Epithelial cell of esophagus (primary cell): ENCODE data around the gene RRP36.
A peak's percentile ranks its signal among the peaks of the same experiment; 100 is the strongest.

Source experiments
- DNase-seq: peaks from one replicate; pipeline ENCODE4 v3.0.0; 2010; ENCODE audit warnings: low read depth
- H3K4me3 ChIP-seq: 2 replicates; pipeline ENCODE4 v1.5.1; 2011; ENCODE audit warnings: mild to moderate bottlenecking, low read length, control low read depth
- TF ChIP-seq, protein P1 (sequence below): IDR thresholded peaks from 2 replicates; pipeline ENCODE4 v1.5.1; 2011; ENCODE audit warnings: low read depth, mild to moderate bottlenecking, low read length, control low read depth, inconsistent platforms; ENCODE audit not compliant: insufficient read depth; ENCODE audit errors: missing control alignments

RRP36 gene, protein sequence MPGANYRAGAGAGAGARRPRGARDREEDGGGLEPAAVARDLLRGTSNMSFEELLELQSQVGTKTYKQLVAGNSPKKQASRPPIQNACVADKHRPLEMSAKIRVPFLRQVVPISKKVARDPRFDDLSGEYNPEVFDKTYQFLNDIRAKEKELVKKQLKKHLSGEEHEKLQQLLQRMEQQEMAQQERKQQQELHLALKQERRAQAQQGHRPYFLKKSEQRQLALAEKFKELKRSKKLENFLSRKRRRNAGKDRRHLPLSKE

DNA sequence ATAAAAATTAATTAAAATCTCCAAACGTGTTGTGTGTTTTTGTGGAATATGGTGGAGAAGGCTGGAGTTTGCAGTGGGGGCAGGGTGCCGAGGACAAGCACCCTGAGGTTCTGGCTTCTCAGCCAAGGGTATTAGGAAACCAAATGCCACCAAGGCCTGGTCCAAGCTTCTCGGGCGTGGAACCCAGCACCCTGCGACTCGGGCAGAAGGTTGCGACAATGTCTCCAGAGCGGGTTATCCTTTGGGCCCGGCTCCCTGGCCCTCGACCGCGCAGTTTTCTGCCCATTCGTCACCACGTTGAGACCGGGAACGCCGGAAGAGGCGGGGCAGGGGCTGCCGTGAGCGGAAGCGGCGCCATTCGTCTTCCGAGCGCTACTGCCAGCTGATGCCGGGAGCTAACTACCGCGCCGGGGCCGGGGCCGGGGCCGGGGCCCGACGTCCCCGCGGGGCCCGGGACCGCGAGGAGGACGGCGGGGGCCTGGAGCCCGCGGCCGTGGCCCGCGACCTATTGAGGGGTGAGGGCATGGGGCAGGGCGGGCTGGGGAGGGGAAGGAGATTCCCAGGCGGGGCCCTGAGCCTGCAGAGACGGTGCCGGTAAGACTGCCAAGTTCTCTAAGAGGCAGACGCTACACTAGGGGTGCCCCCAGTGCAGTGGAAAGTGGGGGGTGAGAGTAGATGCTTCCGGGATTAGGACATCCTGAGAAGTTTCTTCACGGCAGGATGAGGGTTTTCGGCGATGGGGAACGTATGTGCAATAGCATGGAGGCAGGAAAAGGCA is at the start of gene RRP36:
TSS of gene RRP36 (plus strand) at position 354 of the 778 bp plus-strand sequence. CDS start at position 386, 32 bp downstream.
- DNase-seq, result peak; percentile 80
- H3K4me3 ChIP-seq, result peak within 1 kb of the TSS; percentile 100
- TF ChIP-seq, protein P1, sequence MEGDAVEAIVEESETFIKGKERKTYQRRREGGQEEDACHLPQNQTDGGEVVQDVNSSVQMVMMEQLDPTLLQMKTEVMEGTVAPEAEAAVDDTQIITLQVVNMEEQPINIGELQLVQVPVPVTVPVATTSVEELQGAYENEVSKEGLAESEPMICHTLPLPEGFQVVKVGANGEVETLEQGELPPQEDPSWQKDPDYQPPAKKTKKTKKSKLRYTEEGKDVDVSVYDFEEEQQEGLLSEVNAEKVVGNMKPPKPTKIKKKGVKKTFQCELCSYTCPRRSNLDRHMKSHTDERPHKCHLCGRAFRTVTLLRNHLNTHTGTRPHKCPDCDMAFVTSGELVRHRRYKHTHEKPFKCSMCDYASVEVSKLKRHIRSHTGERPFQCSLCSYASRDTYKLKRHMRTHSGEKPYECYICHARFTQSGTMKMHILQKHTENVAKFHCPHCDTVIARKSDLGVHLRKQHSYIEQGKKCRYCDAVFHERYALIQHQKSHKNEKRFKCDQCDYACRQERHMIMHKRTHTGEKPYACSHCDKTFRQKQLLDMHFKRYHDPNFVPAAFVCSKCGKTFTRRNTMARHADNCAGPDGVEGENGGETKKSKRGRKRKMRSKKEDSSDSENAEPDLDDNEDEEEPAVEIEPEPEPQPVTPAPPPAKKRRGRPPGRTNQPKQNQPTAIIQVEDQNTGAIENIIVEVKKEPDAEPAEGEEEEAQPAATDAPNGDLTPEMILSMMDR, result no peak

DNA sequence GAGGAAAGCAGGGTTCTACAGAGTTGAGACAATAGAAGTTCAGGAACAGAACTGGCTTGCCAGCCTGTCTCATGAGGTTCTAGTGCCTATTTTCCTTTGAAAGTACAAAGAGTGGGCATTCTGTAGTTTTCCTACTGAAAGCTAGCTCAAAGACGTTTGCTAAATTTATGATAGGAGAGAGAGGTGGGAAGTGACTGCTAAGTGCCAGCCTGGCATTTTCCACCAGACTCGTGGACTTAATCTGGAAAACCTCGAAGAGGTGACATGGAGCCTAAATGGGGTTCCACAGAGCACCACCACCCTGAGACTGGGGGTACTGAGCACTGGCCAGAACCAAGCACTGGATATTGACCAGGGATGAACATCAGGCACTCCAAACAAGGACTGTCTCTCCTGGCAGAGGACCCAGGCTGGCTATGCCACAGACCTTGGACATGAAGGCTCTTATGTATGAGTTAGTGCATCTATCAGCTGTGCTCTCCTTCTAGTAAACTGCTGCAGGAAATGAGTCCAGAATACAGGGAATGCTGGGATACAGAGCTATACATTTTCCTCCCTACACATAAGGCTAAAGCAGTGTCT is 49.6 kb upstream of the RRP36 start:
- H3K4me3 ChIP-seq, result no peak overlapping the region
- DNase-seq, result no peak

DNA sequence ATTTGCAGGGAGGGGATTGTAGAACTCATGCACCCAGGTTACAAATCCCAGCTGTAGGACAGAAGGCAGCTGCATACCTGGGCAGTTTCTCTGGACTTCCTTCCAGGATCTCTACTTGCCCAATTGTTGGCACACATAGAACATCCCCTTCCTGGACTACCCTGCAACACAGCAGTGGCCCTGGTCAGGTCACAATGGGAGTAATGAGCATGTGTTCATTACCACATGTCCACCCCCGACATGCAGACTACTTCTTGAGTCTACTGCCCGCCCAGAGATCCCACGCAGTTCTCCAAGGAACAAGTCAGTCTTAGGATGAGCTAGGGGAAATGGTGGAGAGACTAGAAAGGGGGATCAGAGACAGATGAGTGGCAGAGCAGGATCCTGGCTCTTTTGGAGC is 47.5 kb upstream of the RRP36 start:
- H3K4me3 ChIP-seq, result no peak overlapping the region
- TF ChIP-seq, protein P1, result no peak
- no peak for DNase-seq

More for the DNA sequence above, 49.6 kb upstream of the RRP36 start:
- TF ChIP-seq, protein P1, result no peak

DNA sequence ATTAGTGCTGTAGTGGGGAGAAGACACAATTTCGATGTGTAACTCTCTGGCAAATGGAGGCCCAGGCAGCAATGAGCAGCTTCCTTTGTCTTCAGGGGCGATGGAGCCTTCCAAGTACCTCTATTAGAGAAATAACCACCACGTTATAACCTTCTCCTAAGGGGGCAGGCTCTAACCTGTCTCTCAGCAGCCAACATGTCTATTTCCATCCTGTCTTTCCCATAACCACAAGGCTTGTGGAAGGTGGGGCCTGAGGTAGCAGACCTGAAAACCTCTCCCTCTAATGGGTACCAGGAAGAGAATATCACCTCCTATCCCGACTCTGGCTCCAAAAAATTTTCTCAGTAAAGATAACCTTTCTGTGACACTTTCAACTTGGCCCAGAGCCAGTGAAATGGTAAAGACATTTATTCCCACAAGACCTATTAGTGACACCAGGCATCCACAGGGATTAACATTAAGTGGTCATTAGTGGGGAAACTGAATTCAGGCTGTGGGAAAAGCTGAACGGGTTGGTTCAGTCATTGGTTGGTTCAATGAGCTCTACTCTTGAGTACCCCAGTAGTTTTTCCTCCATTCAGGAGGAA is 46.4 kb upstream of the RRP36 start:
- TF ChIP-seq, protein P1, result no peak

DNA sequence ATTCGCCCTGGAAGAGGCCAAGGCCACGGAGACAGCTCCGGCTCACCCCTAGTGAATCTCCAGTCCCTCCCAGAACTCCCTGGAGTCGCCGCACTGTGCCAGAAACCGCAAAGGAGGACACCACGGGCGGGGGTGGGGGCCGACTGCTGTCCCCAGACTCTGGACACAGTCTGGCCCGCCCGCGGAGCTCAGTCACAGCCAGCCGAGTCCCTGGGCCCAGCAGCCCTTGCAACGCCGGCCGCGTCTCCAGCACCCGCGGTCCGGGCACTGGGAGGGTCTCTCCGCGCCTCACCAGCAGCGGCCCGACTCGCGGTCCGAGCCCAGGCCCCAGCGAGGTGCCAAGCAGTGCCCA is 43.0 kb upstream of the RRP36 start:
- TF ChIP-seq, protein P1, result no peak
- H3K4me3 ChIP-seq, result peak overlapping the region; percentile 73
- DNase-seq, result no peak

More for the DNA sequence above, 46.4 kb upstream of the RRP36 start:
- DNase-seq, result peak; percentile 78
- H3K4me3 ChIP-seq, result no peak overlapping the region

DNA sequence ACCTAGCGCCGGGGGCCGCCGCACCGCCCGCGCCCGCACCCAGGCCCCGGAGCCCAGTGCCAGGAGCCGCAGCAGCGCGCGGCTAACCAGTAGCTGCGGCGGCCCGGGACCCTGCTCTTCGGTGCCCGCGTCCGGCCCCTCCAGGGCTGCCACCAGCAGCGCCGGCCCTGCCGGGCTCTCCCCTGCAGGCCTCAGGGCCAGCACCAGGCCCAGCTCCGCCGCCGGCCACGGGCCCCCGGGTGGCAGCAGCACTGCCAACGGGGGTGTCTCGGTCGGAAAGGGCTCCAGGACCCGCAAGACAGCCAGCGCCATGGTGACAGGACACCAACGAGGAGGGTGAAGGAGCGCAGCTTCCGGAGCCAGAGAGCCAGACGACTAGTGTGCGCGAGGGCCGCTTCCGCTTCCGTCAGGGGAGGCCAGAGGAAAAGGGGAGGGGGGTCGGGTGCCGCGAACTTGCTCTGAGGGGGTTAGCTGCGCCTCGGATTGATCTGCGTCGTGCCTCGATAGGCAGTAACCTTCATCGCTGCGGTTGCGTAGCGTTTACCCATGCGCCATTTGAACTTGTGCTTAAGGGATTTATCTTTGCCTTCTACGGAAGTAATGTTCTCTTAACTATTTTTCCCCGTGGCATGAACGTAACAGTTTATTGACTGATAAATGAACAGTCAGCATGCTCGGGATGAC is 42.4 kb upstream of the RRP36 start, which contains the start of gene PEX6:
TSS of gene PEX6 (minus strand) at position 343 of the 684 bp plus-strand sequence. CDS start at position 312, 31 bp downstream.
- H3K4me3 ChIP-seq, result peak within 1 kb of the TSS; percentile 73
- DNase-seq, result peak; percentile 83
- TF ChIP-seq, protein P1, result no peak
